SH-SY5Y (cell line): ENCODE data around the gene SMARCAL1.

ENCODE experiments used
- GATA2 ChIP-seq: IDR thresholded peaks from 2 replicates; pipeline ENCODE4 v1.6.1; 2011; ENCODE audit warnings: mild to moderate bottlenecking, low read depth, low read length
- GATA3 ChIP-seq: IDR thresholded peaks from 2 replicates; pipeline ENCODE4 v1.6.1; 2011; ENCODE audit warnings: low read depth, mild to moderate bottlenecking, low read length, moderate library complexity

DNA sequence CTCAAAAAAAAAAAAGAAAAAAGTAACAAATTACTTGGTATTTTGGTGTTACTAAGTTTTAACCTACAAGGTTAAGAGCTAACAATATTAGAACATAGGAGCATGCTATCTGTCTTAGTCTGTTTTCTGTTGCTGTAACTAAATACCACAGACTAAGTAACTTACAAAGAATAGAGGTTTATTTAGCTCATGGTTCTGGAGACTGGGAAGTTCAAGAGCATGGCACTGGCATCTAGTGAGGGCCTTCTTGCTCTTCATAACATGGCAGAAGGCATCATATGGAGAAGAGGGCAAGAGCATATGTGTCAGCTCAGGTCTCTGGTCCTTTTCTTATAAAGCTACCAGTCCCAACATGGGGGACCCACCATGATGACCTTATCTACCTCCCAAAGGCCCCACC is 36.5 kb downstream of the SMARCAL1 start:
- TF ChIP-seq GATA3, result no peak
- no peak for TF ChIP-seq GATA2
